Measurements from ENCODE around the gene ISYNA1. TPM values are rescaled to one million over a fixed set of nuclear protein-coding genes. Genes with fewer than 3 reads are reported as not detected.

Gene ISYNA1
- 7.8 TPM for total RNA-seq

DNA sequence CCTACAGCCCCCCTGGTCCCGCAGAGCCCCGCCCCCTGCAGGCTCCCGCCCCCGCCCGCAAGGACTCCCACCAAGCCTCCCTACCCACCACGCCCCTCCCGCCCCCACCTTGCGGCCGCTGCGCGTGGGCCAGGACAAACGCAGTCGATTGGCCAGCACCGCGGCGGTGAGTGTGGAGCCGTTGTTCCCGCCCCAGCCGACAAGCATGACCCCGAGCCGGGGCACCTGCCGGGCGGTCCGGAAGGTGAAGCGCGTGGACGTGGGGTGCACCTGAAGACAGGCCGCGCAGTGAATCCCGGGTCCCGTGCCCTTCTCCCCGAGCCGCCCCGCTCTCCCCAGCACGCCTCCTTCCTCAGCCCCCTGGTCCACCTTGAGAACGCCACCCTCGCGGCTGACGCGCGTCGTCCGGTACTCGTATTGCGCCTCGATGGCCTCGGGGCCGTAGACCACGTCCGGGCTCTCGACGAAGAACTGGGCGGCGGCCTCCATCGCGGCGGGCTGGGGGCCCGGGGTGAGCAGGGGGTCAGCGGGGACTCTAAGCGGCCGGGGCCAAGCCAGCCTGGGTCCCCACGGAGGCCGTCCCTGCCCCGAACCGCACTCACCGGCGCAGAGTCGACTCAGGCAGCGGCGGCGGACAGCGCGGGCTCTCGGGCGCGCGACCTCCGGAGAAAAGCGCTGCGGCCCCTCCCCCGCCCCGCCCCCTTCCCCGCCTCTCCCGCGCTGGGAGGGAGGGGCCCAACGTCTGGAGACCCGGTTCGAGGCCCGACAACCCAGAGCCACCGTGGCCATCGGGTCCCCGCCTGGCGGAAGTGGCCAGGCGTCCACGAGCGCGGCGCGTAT, at the start of gene ISYNA1:
Gene ISYNA1 (minus strand): TSS at position 643 of the 840 bp plus-strand sequence. CDS start 154 bp downstream, at position 489.
- H3K9me3 ChIP-seq (ENCODE audit: low read depth, low read length), result no peaks in the 10 kb centered on the region
- H3K4me1 ChIP-seq (ENCODE audit: insufficient read depth, low read length), result peaks cover 33% of the 10 kb centered on the region
- peaks cover 2% of the 10 kb centered on the region for H3K27me3 ChIP-seq (ENCODE audit: insufficient read depth, low read length)
- H3K4me3 ChIP-seq (ENCODE audit: low read length), result peak within 1 kb of the TSS; percentile 22

DNA sequence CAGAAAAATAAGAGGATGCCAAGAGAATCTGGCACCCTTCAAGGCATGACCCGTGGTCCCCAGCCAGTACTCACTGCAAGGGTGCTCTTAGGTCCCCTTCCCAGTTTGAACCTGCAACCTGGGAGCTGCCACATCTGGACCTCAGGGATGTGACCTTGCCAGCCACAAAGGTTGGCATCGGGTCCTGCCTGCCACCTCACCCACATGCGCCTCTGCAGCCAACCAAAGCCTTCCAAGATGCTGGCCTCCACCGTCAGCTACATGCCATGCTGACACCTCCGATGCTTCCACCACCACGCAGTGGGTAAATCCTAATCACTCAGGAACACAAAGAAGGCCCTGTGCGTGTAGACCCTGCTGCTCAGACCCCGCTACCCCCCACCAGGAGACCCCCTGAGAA, 48.8 kb upstream of the ISYNA1 start:
- Histone ChIP-seq H3K9me3 (ENCODE audit: low read depth, low read length) (no peaks in the 10 kb centered on the region), H3K4me3 (ENCODE audit: low read length) (no peak overlapping the region), H3K4me1 (ENCODE audit: insufficient read depth, low read length) (peaks cover 81% of the 10 kb centered on the region), H3K27me3 (ENCODE audit: insufficient read depth, low read length) (no peaks in the 10 kb centered on the region)

DNA sequence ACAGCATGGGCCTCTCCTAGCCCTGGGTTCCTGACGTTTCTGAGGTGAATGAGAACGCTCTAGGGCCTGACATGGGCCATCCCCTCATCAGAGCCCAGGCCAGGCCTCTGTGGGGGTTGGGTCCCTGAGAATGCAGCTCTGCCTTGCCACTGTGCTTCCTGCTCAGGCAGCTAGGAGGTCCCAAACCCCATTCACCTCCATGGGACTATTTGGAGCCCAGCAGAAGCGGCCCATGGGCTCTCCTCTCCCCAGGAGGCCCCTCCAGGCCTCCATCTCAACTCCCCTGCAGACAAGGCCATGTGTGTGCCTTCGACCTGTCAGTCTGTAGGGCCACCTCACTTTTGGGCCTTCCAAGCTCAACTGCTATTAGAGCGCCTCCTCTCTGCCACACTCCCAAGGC, 47.1 kb upstream of the ISYNA1 start:
- H3K4me1 ChIP-seq (ENCODE audit: insufficient read depth, low read length), result peaks cover 85% of the 10 kb centered on the region

DNA sequence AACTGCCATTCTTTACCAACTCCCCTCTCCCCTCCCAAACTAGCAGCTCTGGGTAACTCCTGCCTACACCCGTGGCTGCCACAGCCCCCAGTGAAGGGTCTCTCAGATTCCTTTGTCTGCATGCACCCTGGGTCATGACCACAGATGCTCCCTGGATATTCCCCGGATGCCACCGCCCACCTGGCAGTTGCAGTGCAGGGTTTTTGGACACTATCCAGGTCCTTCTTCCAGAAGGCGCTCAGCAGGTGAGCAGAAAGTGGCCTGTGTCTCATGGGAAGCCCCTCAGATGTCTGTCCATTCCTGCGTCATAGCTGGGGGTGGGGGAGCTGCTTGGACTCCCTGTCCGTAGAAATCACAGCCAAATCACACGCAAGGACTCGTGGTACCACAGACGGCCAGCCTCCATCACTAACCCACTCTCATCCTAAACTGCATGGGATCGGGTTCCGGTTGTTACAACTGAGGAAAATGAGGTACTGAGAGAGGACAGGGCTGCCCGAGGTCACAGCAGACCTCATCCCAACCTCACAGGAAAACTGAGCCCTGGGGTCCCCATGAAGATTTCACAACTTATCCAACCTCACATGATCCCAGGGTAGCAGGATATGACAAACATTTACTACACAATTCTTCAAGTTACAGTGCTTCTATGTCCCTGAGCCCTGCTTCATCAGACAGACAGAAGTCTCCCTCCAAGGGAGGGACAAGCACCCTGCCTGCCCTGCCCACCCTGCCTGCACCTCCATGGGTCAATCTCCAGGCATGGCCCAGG, 45.4 kb upstream of the ISYNA1 start:
- Histone ChIP-seq H3K27me3 (ENCODE audit: insufficient read depth, low read length) (no peaks in the 10 kb centered on the region), H3K4me3 (ENCODE audit: low read length) (no peak overlapping the region), H3K9me3 (ENCODE audit: low read depth, low read length) (no peaks in the 10 kb centered on the region), H3K4me1 (ENCODE audit: insufficient read depth, low read length) (peaks cover 99% of the 10 kb centered on the region)

More for the DNA sequence above, 47.1 kb upstream of the ISYNA1 start:
- Histone ChIP-seq H3K4me3 (ENCODE audit: low read length) (no peak overlapping the region), H3K27me3 (ENCODE audit: insufficient read depth, low read length) (no peaks in the 10 kb centered on the region), H3K9me3 (ENCODE audit: low read depth, low read length) (no peaks in the 10 kb centered on the region)

DNA sequence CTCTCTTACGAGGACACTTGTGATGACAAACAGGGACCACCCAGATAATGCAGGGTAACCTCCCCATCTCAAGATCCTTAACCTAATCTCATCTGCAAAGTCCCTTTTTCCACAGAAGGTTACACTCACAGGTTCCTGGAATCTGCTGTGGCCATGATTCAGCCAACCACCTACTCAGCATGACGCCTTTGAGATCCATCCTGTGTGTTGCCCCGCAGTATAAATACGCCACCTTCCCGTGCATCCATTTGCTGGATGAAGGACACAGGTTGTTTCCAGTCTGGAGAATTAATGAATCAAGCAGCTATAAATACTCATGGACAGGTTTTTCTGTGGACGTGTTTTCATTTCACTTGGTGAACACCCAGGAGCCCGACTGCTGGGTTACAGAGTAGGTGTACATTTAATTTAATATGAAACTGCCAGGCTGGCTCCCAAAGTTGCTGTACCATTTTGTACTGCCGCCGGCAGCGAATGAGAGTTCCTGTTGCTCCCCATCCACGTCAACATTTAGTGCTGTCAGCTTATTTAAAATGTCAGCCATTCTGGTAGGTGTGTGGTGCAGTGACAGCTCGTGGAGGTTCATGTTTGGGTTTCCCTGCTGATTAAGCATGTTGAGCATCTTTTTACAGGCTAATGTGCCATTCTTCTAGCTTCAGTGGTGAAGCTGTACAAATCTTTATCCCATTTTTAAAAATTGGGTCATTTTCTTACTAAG, 43.7 kb upstream of the ISYNA1 start:
- H3K4me1 ChIP-seq (ENCODE audit: insufficient read depth, low read length), result peaks cover 100% of the 10 kb centered on the region
- H3K27me3 ChIP-seq (ENCODE audit: insufficient read depth, low read length), result no peaks in the 10 kb centered on the region
- H3K4me3 ChIP-seq (ENCODE audit: low read length), result no peak overlapping the region
- no peaks in the 10 kb centered on the region for H3K9me3 ChIP-seq (ENCODE audit: low read depth, low read length)

DNA sequence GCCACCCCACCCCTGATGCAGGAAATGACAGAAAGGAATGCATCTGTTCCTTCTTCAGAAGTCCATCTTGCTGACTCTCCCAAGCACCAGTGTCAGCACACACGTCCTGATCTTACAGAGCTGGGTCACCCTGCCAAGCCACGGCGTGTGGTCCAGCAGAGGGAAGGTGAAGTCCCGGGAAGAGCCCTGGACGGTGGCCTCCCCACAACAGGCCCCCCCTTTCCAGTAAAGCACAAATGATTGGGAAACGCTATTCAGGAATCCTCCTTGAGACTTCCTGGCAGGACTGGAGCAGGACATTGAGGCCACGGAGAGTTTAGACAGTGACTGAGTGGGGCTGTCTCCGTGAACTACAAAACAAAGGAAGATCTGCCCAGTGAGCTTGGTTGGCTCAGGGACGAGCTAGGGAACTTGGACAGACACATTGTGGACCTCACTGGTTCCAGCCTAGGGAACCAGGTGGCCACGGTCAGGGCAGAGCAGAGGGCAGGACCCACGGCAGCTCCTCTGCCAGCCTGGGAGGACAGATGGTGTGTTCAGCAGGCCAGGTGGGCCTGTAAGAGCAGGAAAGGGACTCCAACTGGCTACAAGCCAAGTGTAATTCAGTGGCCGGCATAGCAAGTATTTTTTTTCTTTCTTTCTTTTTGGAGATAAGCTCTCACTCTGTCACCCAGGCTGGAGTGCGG, 42.2 kb upstream of the ISYNA1 start:
- H3K4me1 ChIP-seq (ENCODE audit: insufficient read depth, low read length), result peaks cover 100% of the 10 kb centered on the region
- H3K27me3 ChIP-seq (ENCODE audit: insufficient read depth, low read length), result no peaks in the 10 kb centered on the region
- H3K9me3 ChIP-seq (ENCODE audit: low read depth, low read length), result no peaks in the 10 kb centered on the region
- H3K4me3 ChIP-seq (ENCODE audit: low read length), result no peak overlapping the region

DNA sequence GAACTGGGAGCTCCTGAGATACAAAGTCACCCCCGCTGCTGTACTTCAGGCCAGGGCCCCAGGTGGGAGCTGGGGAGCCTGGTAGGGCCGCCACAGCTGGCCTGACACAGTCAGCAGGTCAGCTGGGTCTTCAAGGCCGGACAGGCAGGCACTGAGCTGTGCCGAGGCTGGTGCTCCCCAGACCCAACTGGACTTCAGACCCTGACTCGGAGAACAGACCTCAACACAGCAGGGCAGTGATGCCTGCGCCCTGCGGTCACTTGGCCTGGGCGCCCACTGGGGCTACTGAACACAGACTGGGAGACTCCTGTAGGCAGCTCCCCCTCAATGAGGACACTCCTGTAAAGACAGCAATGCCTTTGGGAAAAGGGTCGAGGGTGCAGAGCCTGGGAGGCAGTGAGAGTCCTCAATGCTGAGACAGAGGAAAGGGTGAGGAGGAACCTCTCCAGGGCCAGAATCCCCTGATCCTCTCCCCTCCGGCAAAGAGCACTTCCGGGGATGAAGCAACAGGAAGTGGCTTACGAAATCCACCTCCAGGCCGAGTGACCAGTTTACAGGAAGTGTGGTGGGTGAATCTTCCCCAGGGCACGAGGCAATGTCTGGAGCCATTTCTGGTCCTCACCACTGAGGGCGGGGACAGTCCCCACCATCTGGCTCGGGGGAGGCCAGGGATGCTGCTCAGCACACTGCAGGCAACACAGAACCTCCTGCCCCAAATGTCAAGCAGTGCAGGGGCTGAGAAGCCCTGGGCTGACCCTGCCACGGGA, 40.8 kb upstream of the ISYNA1 start:
- Histone ChIP-seq H3K9me3 (ENCODE audit: low read depth, low read length) (no peaks in the 10 kb centered on the region), H3K4me1 (ENCODE audit: insufficient read depth, low read length) (peaks cover 100% of the 10 kb centered on the region), H3K27me3 (ENCODE audit: insufficient read depth, low read length) (no peaks in the 10 kb centered on the region), H3K4me3 (ENCODE audit: low read length) (no peak overlapping the region)

DNA sequence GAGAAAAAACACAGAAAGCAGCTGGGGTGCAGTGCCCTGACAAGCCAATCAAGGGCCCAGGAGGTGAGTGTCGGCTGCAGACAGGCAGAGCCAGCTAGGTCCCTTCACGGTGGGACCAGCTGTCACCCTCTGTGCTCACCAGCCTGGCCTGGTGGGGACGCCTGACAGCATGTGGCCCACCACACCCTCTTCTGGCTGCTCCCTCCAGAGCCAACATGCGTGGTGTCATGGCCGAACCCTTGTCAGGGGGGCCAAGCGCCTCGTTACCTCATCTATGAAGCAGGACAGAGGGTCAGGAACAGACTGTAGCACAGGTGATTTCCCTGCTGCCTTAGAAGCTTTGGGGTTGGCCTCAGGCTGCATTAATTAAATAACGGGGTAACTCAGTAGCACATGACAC, 40.0 kb upstream of the ISYNA1 start:
- Histone ChIP-seq H3K9me3 (ENCODE audit: low read depth, low read length) (no peaks in the 10 kb centered on the region), H3K27me3 (ENCODE audit: insufficient read depth, low read length) (no peaks in the 10 kb centered on the region), H3K4me1 (ENCODE audit: insufficient read depth, low read length) (peaks cover 93% of the 10 kb centered on the region), H3K4me3 (ENCODE audit: low read length) (no peak overlapping the region)

DNA sequence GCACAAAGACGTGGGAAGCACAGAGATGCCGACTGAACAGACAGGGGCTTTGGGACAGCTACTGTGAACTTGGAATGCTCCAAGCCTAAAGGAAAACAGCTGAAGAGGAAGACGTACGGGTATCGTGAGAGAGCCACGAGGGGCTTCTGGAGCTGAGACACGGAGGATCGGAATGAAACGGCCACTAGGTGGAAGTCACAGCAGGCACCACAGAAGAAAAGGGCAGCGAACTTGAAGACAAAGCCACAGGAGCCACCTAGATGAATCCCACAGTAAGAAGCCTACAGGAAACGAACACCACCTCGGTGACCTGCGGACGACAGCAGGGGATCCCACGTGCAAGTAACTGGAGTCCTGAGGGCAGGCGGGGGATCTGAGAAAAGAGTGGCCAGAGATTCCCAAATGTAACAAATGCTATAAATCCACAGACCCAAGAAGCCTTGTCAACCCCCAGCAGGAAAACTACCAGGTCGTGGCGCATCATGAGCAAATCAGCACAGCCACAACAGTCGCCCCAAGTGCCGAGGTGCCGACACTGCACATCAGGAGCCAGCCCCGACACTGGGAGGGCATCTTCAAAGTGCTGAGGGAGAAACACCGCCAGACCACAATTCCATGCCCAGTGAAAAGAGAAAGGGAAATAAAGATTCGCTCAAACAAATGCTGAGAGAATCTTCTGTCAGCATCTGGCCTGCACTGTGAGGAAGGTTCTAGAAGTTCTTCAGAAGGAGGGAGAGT, 39.3 kb upstream of the ISYNA1 start:
- Histone ChIP-seq H3K27me3 (ENCODE audit: insufficient read depth, low read length) (no peaks in the 10 kb centered on the region), H3K9me3 (ENCODE audit: low read depth, low read length) (no peaks in the 10 kb centered on the region), H3K4me3 (ENCODE audit: low read length) (no peak overlapping the region), H3K4me1 (ENCODE audit: insufficient read depth, low read length) (peaks cover 85% of the 10 kb centered on the region)

DNA sequence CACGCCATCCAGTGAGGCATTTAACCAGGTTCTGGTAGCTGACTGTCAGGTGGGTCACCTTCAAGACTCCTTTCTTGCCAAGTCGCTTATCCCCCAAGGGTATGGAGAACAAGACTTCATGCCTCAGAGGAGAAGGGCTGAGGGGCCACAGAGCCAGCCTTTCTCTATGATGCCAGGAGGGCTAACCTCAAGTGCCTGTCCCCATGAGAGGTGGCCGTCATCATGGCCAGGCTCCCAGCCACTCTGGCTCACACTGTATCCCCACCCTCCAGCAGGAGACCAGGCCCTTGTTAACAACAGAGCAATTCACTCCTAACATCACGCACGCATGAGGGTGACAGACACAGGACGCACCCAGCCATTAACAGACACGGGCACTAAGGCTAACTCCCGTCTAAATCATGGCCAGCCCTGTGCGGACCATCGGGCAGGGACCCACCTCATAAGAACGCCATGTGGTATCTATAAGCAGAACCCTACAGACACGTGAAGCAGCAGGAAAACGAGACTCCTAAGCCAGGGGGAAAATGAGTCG, 38.6 kb upstream of the ISYNA1 start:
- Histone ChIP-seq H3K4me1 (ENCODE audit: insufficient read depth, low read length) (peaks cover 79% of the 10 kb centered on the region), H3K4me3 (ENCODE audit: low read length) (no peak overlapping the region), H3K27me3 (ENCODE audit: insufficient read depth, low read length) (no peaks in the 10 kb centered on the region), H3K9me3 (ENCODE audit: low read depth, low read length) (no peaks in the 10 kb centered on the region)

DNA sequence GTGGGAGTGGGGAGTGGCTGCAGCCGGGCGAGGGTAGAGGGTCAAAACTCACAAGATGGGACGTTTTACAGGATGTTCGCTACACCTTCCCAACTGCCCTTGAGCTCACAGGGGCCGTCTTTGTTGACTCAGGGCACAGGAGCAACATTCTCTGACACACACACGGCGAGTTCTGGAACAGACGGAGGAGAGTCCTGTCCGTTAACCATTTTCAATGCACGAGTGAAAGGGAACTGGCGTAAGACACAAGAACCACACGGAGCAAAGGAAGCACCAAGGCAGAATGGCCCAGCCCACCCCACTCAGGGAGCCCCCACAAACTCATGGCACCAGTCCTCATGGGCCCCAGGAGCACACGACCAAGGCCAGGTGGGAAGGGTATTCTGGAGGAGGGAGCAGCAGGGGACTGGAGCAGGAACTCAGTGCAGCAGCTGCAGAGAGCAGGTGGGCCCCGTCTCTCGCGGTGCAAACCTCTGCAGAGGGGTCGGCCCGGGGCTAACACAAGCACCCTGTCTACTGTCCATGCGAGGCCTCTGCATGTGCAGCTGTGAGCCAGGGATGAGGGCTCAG, 37.9 kb upstream of the ISYNA1 start:
- no peak overlapping the region for H3K4me3 ChIP-seq (ENCODE audit: low read length)
- peaks cover 72% of the 10 kb centered on the region for H3K4me1 ChIP-seq (ENCODE audit: insufficient read depth, low read length)
- H3K27me3 ChIP-seq (ENCODE audit: insufficient read depth, low read length), result no peaks in the 10 kb centered on the region
- H3K9me3 ChIP-seq (ENCODE audit: low read depth, low read length), result no peaks in the 10 kb centered on the region

DNA sequence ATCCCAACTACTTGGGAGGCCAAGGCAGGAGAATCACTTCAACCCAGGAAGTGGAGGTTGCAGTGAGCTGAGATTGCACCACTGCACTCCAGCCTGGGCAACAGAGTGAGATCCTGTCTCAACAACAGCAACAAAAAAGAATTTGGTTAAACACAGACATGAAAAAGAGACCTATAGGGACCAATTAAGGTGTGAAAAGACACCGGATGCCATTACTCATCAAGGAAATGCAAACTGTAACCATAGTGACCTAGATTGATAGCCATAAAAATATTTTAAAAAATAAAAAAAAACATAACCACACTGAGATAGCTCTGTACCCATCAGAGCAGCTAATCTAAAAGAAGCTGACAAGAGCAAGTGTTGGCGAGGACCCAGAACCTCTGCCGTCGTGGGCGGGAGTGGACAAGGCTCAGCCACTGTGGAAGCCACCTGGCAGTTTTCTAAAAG, 37.1 kb upstream of the ISYNA1 start:
- no peaks in the 10 kb centered on the region for H3K27me3 ChIP-seq (ENCODE audit: insufficient read depth, low read length)
- no peak overlapping the region for H3K4me3 ChIP-seq (ENCODE audit: low read length)
- H3K4me1 ChIP-seq (ENCODE audit: insufficient read depth, low read length), result peaks cover 70% of the 10 kb centered on the region
- no peaks in the 10 kb centered on the region for H3K9me3 ChIP-seq (ENCODE audit: low read depth, low read length)

DNA sequence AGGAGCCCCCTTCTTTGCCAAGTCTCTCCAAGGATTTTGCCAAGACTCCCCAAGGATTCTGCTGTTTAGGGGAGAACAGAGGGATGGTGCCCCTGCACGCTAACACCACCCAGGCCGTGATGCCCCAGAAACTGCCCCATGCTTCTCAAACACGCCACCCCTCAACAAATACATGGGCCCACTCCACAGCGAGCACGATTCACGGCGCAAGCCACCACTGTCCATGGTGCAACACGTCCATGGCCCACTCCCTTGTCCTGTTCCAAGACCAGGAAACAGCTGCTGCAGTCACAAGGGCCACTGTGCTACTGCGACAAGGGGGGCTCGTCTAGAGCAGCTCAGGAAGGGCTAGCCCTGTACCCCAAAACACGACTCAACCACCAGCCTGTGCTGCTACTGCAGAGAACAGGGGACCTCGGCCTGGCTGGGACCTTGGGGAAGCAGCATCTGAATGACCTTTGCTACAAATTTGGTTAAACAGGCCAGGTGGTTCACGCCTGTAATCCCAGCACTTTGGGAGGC, 36.5 kb upstream of the ISYNA1 start:
- Histone ChIP-seq H3K9me3 (ENCODE audit: low read depth, low read length) (no peaks in the 10 kb centered on the region), H3K4me1 (ENCODE audit: insufficient read depth, low read length) (peaks cover 70% of the 10 kb centered on the region), H3K4me3 (ENCODE audit: low read length) (no peak overlapping the region), H3K27me3 (ENCODE audit: insufficient read depth, low read length) (no peaks in the 10 kb centered on the region)
